SK-N-SH treated with all-trans-retinoic acid at 6 μM for 48 hours (cell line): ENCODE results near the gene CRLF2.

Source experiments
- ATAC-seq: fragments of 200-7000 bp; cut with Tn5 transposase; 3 replicates; pipeline ENCODE4 v1.9.1; 2020; ENCODE audit warnings: mild to moderate bottlenecking, moderate library complexity
- ARNTL ChIP-seq: fragments of 450-650 bp; formaldehyde crosslinking; IDR thresholded peaks from 2 replicates; pipeline ENCODE4 v1.5.0; 2020; ENCODE audit warnings: low read depth, mild to moderate bottlenecking, moderate library complexity, borderline replicate concordance
- BACH2 ChIP-seq: fragments of 250-450 bp; sonication (Bioruptor Pico); IDR thresholded peaks from 2 replicates; pipeline ENCODE4 v1.9.0; 2021; ENCODE audit warnings: mild to moderate bottlenecking, borderline replicate concordance
- CREB5 ChIP-seq: fragments of 250-450 bp; sonication (Bioruptor Pico); IDR thresholded peaks from 2 replicates; pipeline ENCODE4 v1.5.1; 2020; ENCODE audit warnings: low read depth, mild to moderate bottlenecking, moderate library complexity
- CSDC2 ChIP-seq: fragments of 250-450 bp; sonication (Bioruptor Pico); IDR thresholded peaks from 2 replicates; pipeline ENCODE4 v1.5.0; 2020; ENCODE audit warnings: mild to moderate bottlenecking, moderate library complexity
- CSRNP3 ChIP-seq: fragments of 250-450 bp; sonication (Bioruptor Pico); IDR thresholded peaks from 2 replicates; pipeline ENCODE4 v1.5.1; 2021; ENCODE audit warnings: mild to moderate bottlenecking, moderate library complexity
- ESRRG ChIP-seq: fragments of 250-450 bp; sonication (Bioruptor Pico); IDR thresholded peaks from 2 replicates; pipeline ENCODE4 v1.6.1; 2021; ENCODE audit warnings: mild to moderate bottlenecking
- GLIS3 ChIP-seq: fragments of 250-450 bp; sonication (Bioruptor Pico); IDR thresholded peaks from 2 replicates; pipeline ENCODE4 v1.5.0; 2020; ENCODE audit warnings: mild to moderate bottlenecking, moderate library complexity
- ISL1 ChIP-seq: fragments of 250-450 bp; sonication (Bioruptor Pico); IDR thresholded peaks from 2 replicates; pipeline ENCODE4 v2.1.2; 2022; ENCODE audit warnings: mild to moderate bottlenecking, moderate library complexity
- OSR1 ChIP-seq: fragments of 250-450 bp; sonication (Bioruptor Pico); IDR thresholded peaks from 2 replicates; pipeline ENCODE4 v1.8.0; 2022; ENCODE audit warnings: moderate library complexity, mild to moderate bottlenecking, inconsistent platforms
- POU6F1 ChIP-seq: fragments of 250-450 bp; sonication (Bioruptor Pico); IDR thresholded peaks from 2 replicates; pipeline ENCODE4 v1.8.0; 2021; ENCODE audit warnings: low read depth, mild to moderate bottlenecking, moderate library complexity, borderline replicate concordance
- PPARA ChIP-seq: fragments of 250-450 bp; sonication (Bioruptor Pico); IDR thresholded peaks from 2 replicates; pipeline ENCODE4 v1.5.0; 2020; ENCODE audit warnings: mild to moderate bottlenecking, borderline replicate concordance
- RARB ChIP-seq: fragments of 250-450 bp; sonication (Bioruptor Pico); IDR thresholded peaks from 2 replicates; pipeline ENCODE4 v1.8.0; 2021; ENCODE audit warnings: mild to moderate bottlenecking, moderate library complexity
- SNAI2 ChIP-seq: fragments of 250-450 bp; sonication (Bioruptor Pico); IDR thresholded peaks from 2 replicates; pipeline ENCODE4 v1.5.0; 2020; ENCODE audit warnings: mild to moderate bottlenecking, moderate library complexity
- TCF4 ChIP-seq: fragments of 250-450 bp; sonication (Bioruptor Pico); IDR thresholded peaks from 2 replicates; pipeline ENCODE4 v1.8.0; 2021; ENCODE audit warnings: mild to moderate bottlenecking, moderate library complexity, borderline replicate concordance
- TOX ChIP-seq: fragments of 250-450 bp; sonication (Bioruptor Pico); IDR thresholded peaks from 2 replicates; pipeline ENCODE4 v1.8.0; 2021; ENCODE audit warnings: mild to moderate bottlenecking, moderate library complexity, borderline replicate concordance
- TSHZ2 ChIP-seq: fragments of 250-450 bp; sonication (Bioruptor Pico); IDR thresholded peaks from 2 replicates; pipeline ENCODE4 v1.5.0; 2020; ENCODE audit warnings: mild to moderate bottlenecking, moderate library complexity
- ZC3H10 ChIP-seq: fragments of 250-450 bp; sonication (Bioruptor Pico); IDR thresholded peaks from 2 replicates; pipeline ENCODE4 v1.5.1; 2021; ENCODE audit warnings: mild to moderate bottlenecking, moderate library complexity
- ZFP3 ChIP-seq: fragments of 250-450 bp; sonication (Bioruptor Pico); IDR thresholded peaks from 2 replicates; pipeline ENCODE4 v1.5.0; 2020; ENCODE audit warnings: mild to moderate bottlenecking, moderate library complexity
- ZFP30 ChIP-seq: fragments of 450-650 bp; formaldehyde crosslinking; IDR thresholded peaks from 2 replicates; pipeline ENCODE4 v1.5.0; 2022; ENCODE audit warnings: mild to moderate bottlenecking, moderate library complexity
- ZNF565 ChIP-seq: fragments of 450-650 bp; formaldehyde crosslinking; conservative IDR thresholded peaks from 2 replicates; pipeline ENCODE4 v1.5.0; 2020; ENCODE audit warnings: low read depth, mild to moderate bottlenecking, moderate library complexity
- ZNF70 ChIP-seq: fragments of 450-650 bp; formaldehyde crosslinking; IDR thresholded peaks from 2 replicates; pipeline ENCODE4 v1.5.0; 2020; ENCODE audit warnings: mild to moderate bottlenecking, moderate library complexity
- ZNF8 ChIP-seq: fragments of 450-650 bp; formaldehyde crosslinking; IDR thresholded peaks from 2 replicates; pipeline ENCODE4 v1.5.0; 2020; ENCODE audit warnings: mild to moderate bottlenecking, moderate library complexity

Gene CRLF2

GRCh38 chrX:1207496-1208025 lies 4.9 kb downstream of the CRLF2 start:
- ATAC-seq, result no peak
- no peak for TF ChIP-seq ZFP3
- TF ChIP-seq, all 23 proteins: peak for 0

- TF ChIP-seq CREB5 (CRISPR knock-in tag) (no peak), OSR1 (CRISPR knock-in tag) (no peak), GLIS3 (CRISPR knock-in tag) (no peak)
- peak; percentile 61 for ATAC-seq
Measured at GRCh38 chrX:1205681-1206611, 6.5 kb downstream of the CRLF2 start.

GRCh38 chrX:1202251-1202650 lies 10.2 kb downstream of the CRLF2 start:
- TF ChIP-seq BACH2 (CRISPR knock-in tag), result no peak
- TF ChIP-seq ISL1 (CRISPR knock-in tag), result no peak
- TF ChIP-seq ARNTL (CRISPR knock-in tag), result no peak
- TF ChIP-seq ZFP30 (CRISPR knock-in tag), result no peak
- TF ChIP-seq TCF4 (CRISPR knock-in tag), result no peak
- no peak for TF ChIP-seq ZNF70 (CRISPR knock-in tag)
- no peak for TF ChIP-seq TSHZ2 (CRISPR knock-in tag)
- no peak for TF ChIP-seq PPARA (CRISPR knock-in tag)
- TF ChIP-seq CREB5 (CRISPR knock-in tag), result no peak
- TF ChIP-seq ESRRG (CRISPR knock-in tag), result no peak
- no peak for TF ChIP-seq RARB (CRISPR knock-in tag)
- no peak for TF ChIP-seq ZNF565
- no peak for ATAC-seq

GRCh38 chrX:1196436-1196835 lies 16.0 kb downstream of the CRLF2 start:
- no peak for ATAC-seq
- TF ChIP-seq GLIS3 (CRISPR knock-in tag) (no peak), TOX (CRISPR knock-in tag) (no peak), ARNTL (CRISPR knock-in tag) (no peak), TSHZ2 (CRISPR knock-in tag) (no peak), ZNF8 (CRISPR knock-in tag) (no peak), OSR1 (CRISPR knock-in tag) (no peak), POU6F1 (CRISPR knock-in tag) (no peak), ZC3H10 (CRISPR knock-in tag) (no peak), RARB (CRISPR knock-in tag) (no peak), CSDC2 (CRISPR knock-in tag) (no peak), ZFP30 (CRISPR knock-in tag) (no peak), CSRNP3 (CRISPR knock-in tag) (no peak), SNAI2 (CRISPR knock-in tag) (no peak), ZNF565 (no peak), ZFP3 (no peak)
